ENCODE measurements around the gene FBN3.

Gene FBN3

GRCh38 chr19:8142513-8142900 lies 6.9 kb downstream of the FBN3 start:
- TF ChIP-seq CTCF (IDR thresholded peaks at IDR 0.05; ENCODE audit: extremely low read depth, insufficient read depth, missing control alignments): no peak
- in situ Hi-C loops (cut with MboI; ENCODE audit: low pct_unique_long_range_greater_than_20kb, low sequenced_read_pairs, unreplicated experiment): no loop called here
- no peak for DNase-seq (ENCODE audit: low spot score)

GRCh38 chr19:8141726-8142512 lies 7.5 kb downstream of the FBN3 start:
- TF ChIP-seq CTCF (IDR thresholded peaks at IDR 0.05; ENCODE audit: extremely low read depth, insufficient read depth, missing control alignments): no peak
- in situ Hi-C loops (cut with MboI; ENCODE audit: low pct_unique_long_range_greater_than_20kb, low sequenced_read_pairs, unreplicated experiment): no loop called here
- DNase-seq (ENCODE audit: low spot score): no peak

GRCh38 chr19:8138201-8138600 lies 11.2 kb downstream of the FBN3 start:
- DNase-seq (ENCODE audit: low spot score): no peak
- in situ Hi-C loops (cut with MboI; ENCODE audit: low pct_unique_long_range_greater_than_20kb, low sequenced_read_pairs, unreplicated experiment): no loop called here
- no peak for TF ChIP-seq CTCF (IDR thresholded peaks at IDR 0.05; ENCODE audit: extremely low read depth, insufficient read depth, missing control alignments)

GRCh38 chr19:8137425-8137824 lies 12.0 kb downstream of the FBN3 start:
- no peak for DNase-seq (ENCODE audit: low spot score)
- in situ Hi-C loops (cut with MboI; ENCODE audit: low pct_unique_long_range_greater_than_20kb, low sequenced_read_pairs, unreplicated experiment): no loop called here
- TF ChIP-seq CTCF (IDR thresholded peaks at IDR 0.05; ENCODE audit: extremely low read depth, insufficient read depth, missing control alignments): no peak

GRCh38 chr19:8135946-8136618 lies 13.3 kb downstream of the FBN3 start:
- in situ Hi-C loops (cut with MboI; ENCODE audit: low pct_unique_long_range_greater_than_20kb, low sequenced_read_pairs, unreplicated experiment): no loop called here
- no peak for TF ChIP-seq CTCF (IDR thresholded peaks at IDR 0.05; ENCODE audit: extremely low read depth, insufficient read depth, missing control alignments)
- no peak for DNase-seq (ENCODE audit: low spot score)

- TF ChIP-seq CTCF (IDR thresholded peaks at IDR 0.05; ENCODE audit: extremely low read depth, insufficient read depth, missing control alignments): no peak
- DNase-seq (ENCODE audit: low spot score): no peak
- in situ Hi-C loops (cut with MboI; ENCODE audit: low pct_unique_long_range_greater_than_20kb, low sequenced_read_pairs, unreplicated experiment): no loop called here
These were observed 16.4 kb downstream of the FBN3 start for GRCh38 chr19:8132858-8133458.
